ENCODE data around the gene FOXI2.

The FOXI2 gene

DNA sequence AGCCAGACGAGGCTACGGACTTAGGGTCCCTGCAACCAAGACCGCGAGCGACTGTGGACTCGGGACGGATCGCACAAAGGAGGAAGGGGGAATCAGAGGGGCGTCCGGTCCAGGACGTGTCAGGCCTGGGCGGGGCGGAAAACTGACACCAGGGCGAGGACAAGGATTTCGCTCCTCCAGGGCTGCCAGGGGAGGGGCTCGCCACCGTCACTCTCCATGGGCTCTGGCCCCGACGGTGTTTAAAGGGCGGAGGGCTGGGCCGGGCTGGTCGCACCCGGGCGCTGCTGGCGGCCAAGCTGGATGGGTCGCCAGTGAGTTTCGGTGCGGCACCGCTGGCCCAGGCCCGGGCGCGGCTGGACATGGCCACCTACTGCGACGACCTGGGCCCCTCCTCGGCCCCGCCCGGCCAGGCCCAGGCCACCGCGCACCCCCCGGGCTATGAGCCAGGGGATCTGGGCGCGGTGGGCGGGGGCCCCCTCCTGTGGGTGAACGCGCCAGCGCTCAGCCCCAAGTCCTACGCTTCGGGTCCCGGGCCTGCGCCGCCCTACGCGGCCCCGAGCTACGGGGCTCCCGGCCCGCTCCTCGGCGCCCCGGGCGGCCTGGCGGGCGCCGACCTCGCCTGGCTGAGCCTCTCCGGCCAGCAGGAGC is at the start of gene FOXI2:
FOXI2 (plus strand) TSS at position 271 of the 648 bp plus-strand sequence; CDS start at position 360, 89 bp downstream.
- DNase-seq, result no peak

DNA sequence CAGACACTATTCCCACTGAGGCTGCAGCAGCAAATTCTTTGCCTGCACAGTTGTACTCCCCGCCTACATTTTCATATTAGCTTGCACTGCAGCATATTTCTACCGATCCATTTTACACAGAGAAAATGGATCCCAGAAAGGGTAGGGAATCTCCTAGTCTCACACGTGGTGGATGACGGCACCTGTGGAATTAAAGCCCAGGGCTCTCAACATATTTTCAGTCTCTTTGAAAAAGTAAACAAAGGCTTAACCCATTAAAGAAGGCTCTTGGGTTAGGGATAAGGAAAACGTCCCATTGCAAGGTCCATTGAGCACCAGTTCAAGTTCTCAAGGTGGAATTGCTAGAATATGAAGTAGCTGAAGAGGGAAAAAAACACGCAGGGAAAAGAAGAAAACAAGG is 49.4 kb upstream of the FOXI2 start:
- DNase-seq, result no peak

DNA sequence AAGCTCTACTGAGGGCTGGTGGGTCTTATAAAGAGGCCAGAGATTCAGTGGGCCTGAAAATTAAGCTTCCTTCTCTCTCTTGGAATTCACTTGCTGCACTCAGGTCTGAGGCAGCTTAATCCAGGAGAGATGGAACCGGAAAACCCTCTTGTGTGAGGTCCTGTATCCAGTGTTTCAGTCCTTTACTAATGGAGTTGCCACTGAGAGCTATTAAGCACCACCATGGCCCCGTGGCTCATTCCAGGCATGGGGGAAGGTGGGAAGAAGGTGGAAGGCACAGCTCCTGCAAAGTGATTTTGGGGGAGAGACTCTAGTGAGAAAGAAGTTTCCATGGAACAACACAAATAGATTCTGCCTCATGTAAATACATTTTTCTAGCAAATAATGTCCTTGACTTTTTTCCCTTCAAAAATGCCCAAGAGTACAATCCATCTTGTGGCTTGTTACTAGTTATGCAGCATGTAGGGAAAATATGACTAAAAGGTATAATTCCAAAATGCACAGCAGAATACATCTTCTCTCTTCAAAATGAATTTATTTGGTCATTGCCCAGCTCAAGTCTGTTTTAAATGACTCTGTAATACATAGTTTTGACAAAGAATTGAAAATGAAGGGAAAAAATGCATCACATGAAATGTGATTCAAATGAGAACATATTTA is 46.7 kb upstream of the FOXI2 start:
- no peak for DNase-seq

GRCh38 chr10:127694580-127695193 is 42.3 kb upstream of the FOXI2 start:
- peak in 1 of 14 donors; percentile 5 for DNase-seq

DNA sequence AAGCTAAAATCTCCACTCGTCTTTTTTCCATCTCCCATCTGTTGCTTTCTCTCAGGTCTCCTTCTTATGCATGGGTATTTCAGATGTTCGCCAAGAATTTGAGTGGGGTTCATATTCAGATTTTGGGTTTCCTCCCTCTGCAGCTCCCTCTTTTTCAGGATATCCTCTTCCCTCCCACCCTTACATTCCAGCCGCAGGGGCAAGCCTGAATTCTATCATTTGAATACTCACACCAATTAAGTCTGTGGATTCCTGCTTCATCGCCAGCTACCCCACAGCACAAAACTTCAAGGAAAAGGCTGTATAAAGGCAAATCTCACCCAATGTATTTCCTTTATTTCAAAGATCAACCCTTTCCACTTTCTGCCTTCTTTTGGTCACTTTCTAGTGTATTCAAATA is 41.6 kb upstream of the FOXI2 start:
- no peak for DNase-seq

DNA sequence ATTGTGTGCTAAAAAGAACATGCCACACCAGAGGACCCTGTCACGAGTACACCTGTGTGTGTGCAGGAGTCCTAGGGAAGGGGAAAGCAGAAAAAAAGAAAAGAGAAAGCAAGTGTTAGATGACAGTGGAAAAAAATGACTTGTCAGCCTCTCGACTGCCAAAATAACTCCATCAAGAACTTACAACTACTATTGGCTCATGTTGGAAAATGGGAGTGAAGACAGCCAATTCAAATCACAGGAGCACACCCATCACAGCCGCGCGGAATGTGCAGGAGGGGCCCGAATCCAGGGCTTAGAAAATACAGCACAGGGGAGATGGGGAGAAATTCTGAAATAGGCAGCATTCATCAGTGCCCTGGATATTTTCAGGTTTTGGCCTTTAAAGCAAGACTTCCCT is 38.1 kb upstream of the FOXI2 start:
- DNase-seq, result no peak

DNA sequence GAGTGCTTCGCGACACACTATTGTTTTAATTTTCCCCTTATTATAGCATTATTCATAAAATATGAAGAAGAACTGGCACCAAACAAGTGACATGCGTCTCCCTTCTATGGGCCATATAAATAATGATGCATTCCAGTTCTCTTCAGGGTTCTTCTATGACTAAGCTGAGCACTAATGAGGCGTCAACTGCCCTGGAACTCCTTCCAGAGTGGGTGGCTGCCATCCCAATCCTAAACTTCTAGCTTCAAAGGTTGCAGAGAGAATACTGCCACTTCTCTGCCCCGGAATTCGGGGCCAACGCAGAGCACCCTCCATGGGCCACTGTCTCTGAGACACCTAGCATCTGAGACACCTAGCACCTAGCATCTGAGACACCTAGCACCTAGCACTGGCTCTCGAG is 37.7 kb upstream of the FOXI2 start:
- DNase-seq, result no peak

- DNase-seq, result no peak
Measured at GRCh38 chr10:127702271-127702670, 34.7 kb upstream of the FOXI2 start.

DNA sequence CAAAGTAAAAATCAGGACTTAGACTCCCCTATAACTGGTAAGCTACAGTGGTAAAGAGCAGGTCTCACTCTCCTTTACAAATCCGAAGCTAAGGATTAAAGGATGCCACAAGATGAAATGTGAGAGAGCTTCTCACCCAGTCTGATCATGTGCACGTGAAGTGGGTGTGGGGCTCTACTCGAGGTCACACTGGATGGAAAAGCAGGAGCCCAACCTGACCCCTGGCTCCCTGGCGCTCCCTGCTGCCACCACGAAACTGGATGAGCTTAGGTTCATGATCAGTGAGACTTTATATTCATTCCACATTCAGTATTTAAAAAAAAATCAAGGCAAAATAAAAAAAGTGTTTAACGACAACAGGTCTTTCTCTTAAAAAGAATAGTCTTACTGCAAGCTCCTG is 21.7 kb upstream of the FOXI2 start:
- DNase-seq, result no peak

DNA sequence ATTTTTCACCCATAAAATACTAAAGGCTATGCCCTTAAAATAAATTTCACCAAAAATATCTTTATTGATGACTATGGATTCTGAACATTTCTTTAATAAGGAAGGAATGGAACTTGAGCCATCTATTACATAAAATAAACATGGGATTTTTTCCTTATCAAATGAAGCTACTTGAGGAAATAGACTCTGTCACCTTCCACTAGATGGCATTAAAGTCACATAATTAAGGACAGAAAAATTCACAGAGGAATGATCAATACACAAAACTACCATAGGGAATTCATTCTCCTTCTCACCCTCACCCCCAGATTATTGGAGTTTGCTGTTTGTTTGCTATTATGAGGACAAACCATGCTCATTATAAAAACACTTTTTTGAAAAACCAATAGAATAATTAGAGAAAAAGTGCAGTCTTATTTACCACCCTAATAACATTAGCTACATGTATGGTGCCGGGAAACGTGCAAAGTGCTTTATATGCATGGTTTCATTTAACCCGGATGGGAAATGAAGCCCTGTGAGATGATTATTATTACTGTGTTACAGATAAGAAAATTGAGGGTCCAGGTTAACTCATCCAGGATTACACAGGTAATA is 21.1 kb upstream of the FOXI2 start:
- no peak for DNase-seq

DNA sequence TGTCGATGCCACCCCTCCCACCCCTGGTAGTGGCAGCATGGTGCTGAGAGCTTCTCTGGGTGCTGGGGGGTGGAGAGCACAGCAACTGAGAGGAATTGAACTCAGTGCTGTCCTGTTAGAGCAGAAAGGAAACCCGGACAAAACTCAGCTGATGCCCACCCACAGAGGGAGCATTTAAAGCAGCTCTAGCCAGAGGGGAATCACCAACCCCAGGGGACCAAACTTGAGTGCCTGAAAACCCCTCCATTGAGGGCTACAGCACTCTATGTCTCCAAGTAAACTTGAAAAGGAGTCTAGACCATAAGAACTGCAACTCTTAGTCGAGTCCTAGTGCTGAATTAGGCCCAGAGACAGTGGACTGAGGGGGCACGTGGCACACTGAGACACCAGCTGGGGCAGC is 16.8 kb upstream of the FOXI2 start:
- no peak for DNase-seq

- no peak for DNase-seq
Measured at GRCh38 chr10:127720903-127721302, 16.1 kb upstream of the FOXI2 start.

- no peak for DNase-seq
Measured at GRCh38 chr10:127734753-127735152, 2.2 kb upstream of the FOXI2 start.

GRCh38 chr10:127735156-127735555 is 1.8 kb upstream of the FOXI2 start:
- DNase-seq, result no peak

DNA sequence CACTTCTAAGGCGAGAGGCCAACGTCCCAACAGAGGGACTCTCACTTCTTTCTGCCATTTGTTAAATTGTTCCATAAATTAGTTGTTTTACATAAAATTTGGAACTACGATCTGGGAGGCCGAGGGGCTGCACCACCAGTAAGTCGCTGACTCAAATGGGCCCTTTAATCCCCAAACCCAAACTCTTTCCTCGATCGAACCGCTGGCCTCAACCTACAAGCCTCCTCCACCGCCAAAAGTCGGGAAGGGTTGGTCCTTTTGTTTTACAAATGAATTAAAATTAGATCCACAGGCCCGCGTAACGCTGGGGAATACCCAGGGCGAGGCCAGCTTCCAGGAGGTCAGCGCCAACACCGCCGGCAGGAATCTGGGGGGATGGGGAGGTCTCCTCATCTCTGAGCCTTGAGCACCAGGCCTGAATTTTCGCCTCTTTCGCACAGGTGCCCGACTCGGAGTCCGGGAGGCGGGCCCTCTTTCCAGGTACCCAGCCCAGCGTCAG is 1.2 kb upstream of the FOXI2 start:
- DNase-seq, result no peak

GRCh38 chr10:127736222-127736914 is 617 bp upstream of the FOXI2 start:
- no peak for DNase-seq

DNA sequence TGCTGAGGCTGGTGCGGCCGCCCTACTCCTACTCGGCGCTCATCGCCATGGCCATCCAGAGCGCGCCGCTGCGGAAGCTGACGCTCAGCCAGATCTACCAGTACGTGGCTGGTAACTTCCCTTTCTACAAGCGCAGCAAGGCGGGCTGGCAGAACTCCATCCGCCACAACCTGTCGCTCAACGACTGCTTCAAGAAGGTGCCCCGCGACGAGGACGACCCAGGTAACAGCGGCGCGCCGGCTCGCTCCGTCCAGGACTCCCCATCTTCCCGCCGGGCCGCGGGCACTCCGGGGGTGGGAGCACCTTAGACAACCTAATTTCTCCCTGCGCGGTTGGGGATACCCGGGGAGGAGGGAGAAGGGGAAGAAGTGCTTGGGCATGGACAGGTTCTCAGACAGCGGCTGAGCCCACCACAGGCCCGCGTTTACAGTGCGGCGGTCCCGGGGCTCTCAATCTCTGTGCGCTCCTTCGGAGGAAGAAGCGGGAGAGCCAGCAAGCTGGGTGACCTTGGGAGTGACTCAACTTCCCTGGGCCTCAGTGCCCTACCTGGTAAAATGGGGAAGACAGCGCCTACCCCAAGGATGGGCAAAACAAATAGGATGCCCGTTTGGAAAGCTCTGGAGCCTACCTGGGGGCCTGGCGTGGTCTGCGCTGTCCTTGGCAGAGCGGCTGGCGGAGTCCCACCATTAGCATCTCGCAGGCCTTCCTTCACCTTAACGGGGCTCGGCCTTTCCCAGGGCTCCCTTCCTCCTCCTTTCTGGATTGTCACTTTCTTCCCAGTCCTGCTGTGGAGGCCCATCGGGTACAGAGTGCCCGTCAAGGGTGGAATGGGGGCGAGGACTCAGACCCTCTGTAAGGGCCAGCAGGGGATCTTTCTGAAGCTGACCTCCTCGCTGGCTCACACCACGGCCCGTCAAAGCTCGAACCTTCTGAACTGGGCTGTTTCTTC is 852 bp downstream of the FOXI2 start:
- DNase-seq, result no peak

DNA sequence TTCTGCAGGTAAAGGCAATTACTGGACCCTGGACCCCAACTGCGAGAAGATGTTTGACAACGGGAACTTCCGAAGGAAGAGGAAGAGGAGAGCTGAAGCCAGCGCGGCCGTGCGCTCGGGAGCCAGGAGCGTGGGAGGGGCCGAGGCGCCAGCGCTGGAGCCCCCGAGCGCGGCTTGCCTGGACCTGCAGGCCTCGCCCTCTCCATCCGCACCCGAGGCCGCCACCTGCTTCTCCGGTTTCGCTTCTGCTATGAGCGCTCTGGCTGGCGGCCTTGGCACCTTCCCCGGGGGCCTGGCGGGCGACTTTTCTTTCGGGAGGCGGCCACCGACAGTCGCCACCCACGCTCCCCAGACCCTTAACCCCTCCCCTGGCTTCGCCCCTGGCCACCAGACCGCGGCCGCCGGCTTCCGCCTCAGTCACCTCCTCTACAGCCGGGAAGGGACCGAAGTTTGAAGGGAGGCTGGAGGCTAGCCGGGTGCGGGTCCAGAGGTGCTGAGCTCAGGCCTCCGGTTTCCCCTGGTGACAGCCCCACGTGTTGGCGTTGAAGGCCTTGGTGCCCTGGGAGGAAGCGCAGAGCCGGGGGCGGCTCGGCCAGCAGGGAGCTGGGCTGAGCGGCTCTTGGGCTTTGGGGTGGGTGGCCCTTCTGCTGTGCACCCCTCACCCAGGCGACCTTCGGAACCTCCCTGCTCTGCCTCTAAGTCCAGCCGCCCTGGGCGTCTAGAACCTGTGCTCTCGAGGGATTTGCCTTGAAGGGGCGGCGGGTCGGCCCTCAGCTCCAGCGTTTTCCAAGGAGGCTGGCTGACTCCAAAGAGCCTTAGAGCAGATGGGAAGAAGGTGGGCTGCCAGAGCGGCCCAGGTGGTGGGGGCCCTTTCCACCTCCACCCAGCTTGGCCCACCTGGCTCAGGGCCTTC is 1.8 kb downstream of the FOXI2 start:
- no peak for DNase-seq

DNA sequence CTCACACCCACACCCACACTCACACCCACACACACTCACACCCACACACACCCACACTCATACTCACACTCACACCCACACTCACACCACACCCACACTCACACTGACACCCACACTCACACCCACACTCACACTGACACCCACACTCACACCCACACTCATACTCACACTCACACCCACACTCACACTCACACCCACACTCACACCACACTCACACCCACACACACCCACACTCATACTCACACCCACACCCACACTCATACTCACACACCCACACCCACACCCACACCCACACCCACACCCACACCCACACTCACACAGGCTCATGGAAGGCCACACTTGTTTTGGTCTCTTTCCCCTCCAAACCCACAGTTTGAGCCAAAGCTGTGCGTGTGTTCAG is 2.9 kb downstream of the FOXI2 start:
- DNase-seq, result no peak

GRCh38 chr10:127740596-127740995 is 3.6 kb downstream of the FOXI2 start:
- no peak for DNase-seq

GRCh38 chr10:127743205-127743604 is 6.2 kb downstream of the FOXI2 start:
- DNase-seq, result no peak
